HG03280 (cell line): ENCODE measurements around the gene DVL2.
"Not testable (repeated sequence)": the region's sequence is repeated elsewhere in the genome, so short reads cannot be mapped to it uniquely, and the experiment has no call there.

Experiments used
- ATAC-seq: cut with Tn5 transposase; IDR thresholded peaks from one replicate; pipeline ENCODE4 v1.9.1; 2021; ENCODE audit warnings: mild to moderate bottlenecking, moderate library complexity; ENCODE audit not compliant: unreplicated experiment

DVL2 gene

DNA sequence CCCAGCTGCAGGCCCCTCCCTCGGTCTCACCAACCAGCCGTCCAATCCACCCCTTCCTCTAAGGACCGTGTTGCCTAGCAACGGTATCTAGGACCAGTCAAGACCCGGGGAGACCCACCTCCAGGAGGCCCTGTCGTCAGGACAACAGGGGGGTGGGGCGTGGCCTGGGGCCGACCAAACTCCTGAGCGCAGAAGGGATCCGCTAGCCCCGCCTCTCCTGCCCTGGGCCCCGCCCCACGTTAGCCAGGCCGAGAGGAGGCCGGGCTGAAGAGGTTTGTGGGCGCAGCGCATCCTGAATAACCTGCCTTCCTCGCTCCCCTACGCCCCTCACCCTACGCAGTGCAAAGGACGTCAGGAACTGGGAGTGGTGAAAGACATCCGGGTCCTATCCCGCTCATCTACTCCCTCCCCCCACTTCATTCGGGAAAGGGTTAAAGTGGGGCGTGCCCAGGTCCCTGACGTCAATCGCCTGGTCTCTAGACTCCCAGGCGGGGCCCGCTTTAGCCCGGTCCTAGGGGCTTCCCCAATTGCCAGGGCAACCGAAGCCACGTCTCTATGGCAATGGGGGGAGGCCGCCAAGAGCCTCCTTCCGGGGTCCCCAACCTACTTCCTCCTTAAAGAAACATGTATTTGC lies 29.4 kb downstream of the DVL2 start:
- ATAC-seq = peak; percentile 82

DNA sequence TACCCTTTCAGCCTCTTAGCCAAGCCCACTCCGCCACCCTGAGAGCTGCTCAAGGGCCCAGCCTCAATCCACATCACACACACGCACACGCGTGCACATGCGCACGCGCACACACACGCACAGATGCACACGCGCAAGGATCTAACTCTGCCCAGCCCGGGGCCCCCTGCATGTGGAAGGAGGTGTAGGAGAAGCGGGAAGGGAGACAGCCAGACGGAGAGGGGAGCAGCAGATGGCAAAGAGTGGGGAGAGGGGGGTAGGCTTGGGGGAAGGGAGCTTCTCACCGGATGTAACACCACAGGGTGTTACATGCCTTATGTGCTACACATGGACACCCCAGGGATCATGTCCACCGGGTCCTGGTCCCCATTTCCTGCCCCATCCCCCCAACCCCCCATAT lies 30.0 kb downstream of the DVL2 start:
- ATAC-seq = no peak

DNA sequence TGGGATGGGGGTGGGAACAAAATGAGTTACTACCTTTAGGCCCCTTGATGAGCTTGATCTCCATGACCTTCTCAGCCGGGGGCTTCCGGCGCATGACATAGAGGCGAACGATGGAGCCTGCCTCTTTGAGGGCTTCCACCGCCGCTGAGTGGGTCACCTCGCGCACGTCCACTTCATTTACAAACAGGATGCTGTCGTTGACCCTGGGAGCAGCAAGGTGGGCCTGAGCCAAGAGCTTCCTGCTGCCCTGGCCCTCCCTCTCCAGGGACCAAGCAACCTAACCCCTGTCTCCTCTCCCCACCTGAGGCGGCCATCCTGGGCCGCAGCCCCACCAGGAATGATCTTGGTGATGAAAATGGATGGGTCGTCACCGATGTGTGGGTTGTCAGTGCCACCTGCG lies 30.9 kb downstream of the DVL2 start:
- no peak for ATAC-seq

DNA sequence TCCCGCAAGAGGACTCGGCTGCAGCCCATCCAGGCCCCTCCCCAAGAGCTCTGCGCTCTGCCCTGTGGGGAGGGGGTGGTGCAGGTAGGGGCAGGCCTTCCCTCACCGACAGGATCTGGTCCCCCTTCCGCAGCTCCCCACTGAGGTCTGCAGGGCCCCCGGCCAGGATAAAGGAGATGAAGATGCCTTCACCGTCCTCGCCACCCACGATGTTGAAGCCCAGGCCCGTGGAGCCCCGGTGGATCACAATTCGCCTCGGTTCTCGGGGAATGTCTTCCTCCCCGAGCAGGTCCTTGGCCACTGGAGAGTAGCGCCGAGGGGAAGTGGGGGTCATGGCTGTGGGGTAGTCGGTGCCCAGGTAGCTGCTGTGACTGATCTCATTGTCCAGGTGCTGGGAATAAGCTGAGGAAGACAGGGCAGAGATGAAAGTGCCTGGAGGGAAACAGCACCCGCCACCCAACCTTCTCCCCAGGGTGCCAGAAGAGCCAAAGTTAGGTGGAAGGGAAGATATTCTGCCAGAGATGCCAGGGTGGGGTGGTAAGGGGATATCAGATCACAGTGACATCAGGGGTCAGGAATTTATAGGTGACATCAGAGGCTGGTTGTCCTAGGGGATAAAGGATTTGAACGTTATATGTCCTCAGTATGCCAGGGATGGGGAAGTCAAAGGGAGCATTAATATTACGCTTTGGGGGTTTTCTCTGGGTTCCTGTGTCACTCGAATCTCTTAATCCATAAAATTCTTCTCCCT lies 37.5 kb downstream of the DVL2 start:
- no peak for ATAC-seq

DNA sequence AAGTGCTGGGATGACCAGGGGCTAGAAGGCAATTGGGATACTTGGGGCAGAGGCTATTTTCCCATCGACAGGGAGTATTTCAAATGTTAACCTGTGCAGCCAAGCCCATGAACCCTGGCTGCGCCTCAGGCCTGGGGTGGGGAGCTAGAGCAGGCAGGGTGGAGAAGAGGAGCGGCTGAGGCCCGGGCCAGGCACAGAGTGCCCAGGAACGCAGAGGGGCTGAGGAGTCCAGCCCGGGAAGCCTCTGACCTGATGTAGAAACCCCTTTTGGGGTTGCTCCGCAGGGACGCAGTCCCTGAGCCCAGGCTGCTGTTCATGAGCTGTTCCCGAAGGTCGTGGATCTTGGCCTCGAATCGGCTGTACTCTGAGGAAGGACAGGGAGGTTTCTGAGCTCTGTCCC lies 38.3 kb downstream of the DVL2 start:
- ATAC-seq = no peak

DNA sequence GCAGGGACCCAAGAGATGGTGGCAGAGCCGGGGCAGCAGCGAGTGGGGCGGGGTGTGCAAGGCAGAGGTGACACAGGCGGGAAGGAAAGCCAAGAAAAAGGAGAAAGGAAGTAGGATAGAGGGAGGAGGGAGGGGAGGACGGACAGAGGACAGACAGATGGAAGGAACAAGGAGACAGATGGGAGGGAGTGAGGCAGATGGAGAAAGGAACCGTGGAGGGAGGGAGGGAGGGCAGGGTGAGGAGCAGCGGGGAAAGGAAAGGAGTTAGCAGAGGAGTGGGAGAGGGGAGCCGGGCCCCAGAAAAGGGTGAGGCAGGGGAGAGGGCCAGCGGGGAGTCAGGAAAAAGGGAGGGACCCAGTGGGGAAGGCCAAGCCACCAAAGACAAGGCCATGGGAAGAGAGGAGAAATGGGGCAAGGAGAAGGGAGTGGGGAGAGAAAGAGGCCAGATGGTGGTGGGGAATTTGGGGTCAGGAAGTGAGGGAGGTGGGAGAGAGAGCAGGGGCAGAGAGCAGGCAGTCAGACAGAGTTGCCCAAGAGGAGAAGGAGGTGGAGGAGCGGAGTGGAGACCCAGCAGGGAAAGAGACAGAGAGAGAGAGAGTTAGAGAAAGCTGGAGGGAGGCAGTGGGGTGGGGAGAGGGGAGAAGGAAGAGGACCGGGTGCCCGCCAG lies 41.9 kb downstream of the DVL2 start:
- ATAC-seq = no peak

DNA sequence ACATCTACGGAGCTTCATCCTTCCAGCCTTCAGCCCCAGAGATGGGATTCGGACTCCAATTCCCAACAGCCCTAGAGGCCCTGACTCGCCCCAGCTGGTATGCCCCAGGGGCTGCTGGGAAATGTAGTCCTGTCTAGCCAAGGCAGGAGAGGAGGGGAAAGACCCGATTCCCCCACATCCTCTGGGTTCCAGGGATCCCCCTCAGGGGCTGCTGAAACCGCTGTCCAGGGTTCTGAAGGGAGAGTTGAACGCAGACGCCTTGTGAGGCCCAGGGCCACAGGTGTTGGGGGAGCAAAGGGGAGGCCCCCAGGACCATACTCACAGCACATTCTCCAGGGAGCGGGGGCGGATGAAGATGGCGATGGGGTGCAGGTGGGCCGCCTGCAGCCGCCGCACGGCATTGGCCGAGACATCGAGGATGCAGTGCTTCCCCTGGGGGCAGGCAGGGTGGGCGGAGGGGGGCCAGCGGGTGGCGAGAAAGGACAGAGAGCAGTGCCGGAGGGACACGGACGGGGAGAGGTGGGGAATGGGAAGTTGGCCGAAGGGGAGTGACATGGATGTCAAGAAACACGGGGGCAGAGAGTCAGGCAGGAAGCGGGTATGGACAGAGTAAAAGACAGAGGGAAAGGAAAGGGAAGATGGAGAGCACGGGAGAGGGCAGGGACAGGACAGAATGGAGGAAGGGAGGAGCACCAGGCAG lies 42.6 kb downstream of the DVL2 start:
- no peak for ATAC-seq

DNA sequence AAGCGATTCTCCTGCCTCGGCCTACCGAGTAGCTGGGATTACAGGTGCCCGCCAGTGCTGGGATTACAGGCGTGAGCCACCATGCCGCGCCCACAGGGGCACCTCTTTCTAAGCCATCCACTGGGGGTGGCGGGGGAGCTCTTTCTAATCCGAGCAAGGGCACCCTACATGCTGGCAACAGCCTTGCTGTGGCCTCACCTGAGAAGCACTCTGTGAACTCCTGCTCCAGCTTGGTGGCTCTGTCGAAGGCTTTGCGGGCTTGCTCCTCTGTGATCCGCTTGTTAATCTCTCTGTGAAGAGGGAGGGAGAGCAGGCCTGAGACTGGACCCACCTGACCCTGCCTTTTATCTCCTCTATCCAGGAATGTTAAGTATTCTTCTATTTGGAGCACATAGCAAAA lies 43.2 kb downstream of the DVL2 start:
- no peak for ATAC-seq

DNA sequence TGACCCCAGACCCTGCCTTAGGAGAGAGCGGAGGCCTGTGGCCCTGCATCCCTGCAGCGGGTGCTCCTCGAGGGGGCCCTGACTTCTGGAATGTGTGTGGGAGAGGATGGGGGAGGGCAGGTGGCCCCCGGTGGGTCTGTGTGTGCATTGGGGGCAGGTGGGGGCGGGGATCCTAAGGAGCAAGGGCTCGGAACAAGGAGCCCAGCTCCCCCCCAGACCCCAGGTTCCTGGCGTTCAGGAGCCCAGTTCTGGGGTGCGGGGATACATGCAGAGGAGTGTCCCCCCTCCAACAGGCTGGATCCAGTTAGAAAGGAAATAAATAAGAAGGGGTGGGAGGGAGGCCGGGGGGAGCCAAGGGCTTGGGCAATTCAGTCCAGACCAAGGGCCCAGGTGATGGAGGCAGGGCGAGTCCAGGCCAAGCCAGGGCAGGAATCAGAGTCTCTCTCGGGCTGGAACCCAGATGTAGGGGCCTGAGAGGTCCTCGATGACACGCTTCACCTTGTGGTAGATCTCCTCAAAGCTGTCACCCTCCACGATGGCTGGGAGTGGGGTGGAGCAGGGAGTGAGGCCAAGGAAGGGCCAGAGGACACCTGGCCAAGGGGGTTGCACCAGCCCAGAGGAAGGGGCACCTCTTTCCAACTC lies 43.9 kb downstream of the DVL2 start:
- no peak for ATAC-seq

DNA sequence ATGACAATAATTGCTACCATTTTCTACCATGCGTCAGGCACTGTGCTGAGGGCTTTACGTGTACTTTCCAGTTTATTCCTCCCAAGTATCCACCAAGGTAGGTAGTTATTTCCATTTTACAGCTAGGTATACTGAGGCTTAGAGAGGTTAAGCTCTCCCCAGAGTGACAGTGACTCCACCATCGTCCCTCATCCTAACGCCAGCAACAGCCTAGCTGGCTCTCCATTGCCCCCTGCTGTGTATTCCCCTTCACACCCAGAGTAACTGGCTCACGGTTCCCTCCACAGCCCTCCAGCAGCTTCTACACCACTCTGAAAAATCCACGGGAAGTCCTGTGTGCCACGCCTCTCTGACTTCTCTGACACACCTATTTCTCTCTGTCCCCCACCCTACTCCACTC lies 48.1 kb downstream of the DVL2 start:
- no peak for ATAC-seq

DNA sequence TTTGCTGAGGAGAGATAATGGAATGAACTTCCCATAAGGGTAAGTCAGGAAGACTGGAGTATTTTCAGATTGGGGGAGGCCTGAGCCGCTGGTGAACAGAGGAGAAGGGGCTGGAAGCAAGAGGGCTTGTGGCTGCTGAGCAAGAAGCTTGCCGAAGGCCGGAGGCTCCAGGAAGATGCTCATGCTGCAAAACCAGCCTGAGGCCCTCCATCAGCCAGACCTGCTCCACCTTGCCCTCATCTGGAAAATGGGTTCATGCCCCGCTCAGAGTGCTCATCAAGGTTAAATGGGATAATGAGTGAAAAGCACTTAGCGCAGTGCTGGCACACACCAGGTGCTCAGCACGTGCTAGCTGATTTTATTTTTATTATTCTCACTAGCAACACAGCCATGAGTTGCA lies 49.7 kb downstream of the DVL2 start:
- no peak for ATAC-seq

DNA sequence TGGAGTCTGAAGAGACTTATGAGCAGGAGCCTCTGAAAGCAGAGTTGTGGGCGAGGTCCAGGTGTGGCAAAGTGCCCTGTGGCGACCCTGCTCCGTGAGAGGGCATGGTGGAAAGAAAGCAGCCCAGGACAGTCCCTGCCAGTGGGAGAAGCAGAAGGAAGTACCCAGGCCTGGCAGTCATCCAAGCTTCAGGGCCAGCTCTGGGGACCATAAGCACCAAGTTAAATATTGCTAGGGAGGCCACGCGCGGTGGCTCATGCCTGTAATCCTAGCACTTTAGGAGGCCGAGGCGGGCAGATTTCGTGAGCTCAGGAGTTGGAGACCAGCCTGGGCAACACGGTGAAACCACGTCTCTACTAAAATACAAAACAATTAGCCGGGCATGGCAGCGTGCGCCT lies 50.2 kb downstream of the DVL2 start:
- ATAC-seq = no peak

DNA sequence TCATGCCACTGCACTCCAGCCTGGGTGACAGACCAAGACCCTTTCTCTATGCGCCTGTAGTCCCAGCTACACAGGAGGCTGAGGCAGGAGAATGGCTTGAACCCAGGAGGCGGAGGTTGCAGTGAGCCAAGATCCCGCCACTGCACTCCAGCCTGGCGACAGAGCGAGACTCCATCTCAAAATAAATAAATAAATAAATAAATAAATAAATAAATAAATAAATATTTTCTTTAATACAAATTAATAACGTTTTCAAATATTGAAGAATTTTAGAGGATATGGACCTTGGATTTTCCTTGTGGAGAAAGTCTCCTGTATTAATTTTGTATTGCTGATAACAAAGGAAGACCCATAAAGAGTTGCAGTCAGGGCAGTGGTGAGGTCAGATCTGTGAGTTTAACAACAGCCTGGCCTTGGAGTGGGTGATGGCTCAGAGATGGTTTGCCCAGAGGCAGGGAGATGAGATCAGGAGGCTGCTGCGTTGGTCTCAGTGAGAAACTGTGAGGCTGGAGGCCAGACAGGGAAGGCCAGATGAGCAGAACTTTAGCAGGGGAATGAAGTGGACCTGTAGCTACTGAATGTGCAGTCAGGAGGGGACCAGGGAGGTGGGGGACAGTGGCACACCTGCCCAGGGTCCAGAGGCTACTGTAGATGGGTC lies 50.8 kb downstream of the DVL2 start:
- no peak for ATAC-seq

DNA sequence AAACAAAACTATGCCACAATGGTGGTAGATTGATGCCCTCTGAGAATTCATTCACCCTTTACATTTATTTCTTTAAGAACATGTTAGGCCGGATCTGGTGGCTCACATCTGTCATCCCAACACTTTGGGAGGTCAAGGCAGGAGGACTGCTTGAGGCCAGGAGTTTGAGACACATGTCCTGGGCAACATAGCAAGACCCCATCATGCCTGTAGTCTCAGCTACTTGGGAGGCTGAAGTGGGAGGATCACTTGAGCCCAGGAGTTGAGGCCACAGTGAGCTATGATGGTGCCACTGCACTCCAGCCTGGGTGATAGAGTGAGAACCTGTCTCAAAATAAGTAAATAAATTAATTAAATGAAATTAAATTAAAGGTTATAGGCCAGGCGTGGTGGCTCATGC lies 52.2 kb downstream of the DVL2 start:
- ATAC-seq = not testable (repeated sequence)

DNA sequence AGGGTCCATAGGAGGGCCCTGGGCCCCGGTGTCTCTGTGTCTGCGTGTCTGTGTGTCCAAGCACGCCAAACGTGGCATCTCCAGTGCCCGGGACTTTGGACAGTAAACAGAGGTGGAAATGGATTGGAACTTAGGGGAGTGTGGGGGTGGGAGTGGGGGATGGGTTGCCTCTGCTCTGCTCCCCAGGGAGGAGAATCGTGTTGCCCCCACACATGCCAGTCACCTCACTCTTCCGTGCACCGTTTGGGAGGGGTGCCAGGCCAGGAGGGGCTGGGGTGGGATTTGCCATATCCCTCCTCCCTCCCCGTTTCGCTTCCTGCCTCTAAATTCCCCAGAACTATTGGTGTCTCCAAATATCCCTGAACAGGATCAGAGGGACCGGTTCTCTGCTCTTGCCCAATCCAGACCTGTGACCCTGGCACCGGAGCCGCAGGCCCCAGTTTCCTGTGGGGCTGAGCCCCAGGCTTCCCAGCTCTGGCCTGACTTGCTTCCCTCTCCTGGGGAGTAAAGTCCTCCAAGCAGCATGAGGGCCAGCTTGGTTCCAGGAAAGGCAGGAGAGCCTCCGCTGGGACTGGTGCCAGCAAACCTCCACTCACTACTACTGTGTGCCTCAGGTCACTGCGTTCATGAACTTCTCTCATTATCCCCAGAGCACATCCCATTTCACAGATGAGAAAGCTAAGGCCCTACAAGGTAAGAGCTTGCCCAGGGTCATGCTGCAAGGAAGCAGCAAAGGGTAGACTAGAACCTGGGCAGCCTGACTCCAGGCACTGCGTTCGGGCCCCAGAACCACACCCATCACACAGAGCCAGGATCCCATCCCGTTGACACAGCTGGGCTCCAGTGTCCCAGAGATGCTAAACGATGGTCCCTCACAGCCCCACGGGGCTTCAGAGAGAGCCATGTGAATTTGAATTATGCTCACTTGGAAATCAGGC lies 54.7 kb downstream of the DVL2 start, which contains the start of gene ASGR1:
Gene ASGR1, minus strand, starts transcription at position 54 of the 938 bp plus-strand sequence. CDS start 807 bp downstream, outside the sequence.
- ATAC-seq = no peak

DNA sequence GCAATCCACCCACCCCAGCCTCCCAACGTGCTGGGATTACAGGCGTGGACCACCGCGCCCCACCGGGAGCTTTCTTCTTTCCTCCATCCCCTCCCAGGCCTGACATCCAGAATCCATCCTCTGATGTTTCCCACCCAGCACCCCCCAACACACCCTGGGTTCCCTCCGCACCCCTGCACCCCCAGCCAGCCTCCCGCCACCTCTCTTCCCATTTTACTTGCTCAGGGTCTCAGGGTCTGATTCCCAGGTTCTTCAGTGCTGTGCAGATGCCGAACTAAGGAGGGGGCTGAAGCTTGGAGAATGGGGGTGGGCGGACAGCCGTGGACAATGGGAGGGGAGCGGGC lies 55.4 kb downstream of the DVL2 start:
- ATAC-seq = no peak

DNA sequence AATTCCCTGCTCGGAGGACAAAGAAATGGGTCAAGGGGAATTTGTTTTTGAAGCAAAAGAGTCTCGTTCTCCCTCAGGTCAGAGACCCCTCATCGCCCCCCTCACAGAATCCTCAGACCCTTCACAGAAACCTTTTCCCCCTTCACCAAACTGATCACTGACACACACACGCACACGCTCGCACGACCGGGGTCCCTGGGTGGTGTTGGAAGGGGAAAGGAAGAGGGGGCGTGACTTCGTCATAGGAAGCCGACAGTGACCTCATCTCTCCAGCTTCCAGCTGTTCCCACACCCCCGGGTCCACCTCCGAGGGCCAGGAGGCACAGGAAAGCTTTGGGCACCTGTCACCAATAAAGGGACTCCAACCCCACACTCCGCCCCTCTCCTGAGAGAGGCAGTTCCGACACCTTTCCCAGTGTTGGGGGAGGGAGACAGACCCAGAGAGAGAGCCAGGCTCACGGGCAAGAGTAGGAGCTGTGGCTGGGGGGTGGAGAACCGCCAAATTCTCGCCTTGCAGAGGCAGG lies 56.3 kb downstream of the DVL2 start:
- no peak for ATAC-seq

DNA sequence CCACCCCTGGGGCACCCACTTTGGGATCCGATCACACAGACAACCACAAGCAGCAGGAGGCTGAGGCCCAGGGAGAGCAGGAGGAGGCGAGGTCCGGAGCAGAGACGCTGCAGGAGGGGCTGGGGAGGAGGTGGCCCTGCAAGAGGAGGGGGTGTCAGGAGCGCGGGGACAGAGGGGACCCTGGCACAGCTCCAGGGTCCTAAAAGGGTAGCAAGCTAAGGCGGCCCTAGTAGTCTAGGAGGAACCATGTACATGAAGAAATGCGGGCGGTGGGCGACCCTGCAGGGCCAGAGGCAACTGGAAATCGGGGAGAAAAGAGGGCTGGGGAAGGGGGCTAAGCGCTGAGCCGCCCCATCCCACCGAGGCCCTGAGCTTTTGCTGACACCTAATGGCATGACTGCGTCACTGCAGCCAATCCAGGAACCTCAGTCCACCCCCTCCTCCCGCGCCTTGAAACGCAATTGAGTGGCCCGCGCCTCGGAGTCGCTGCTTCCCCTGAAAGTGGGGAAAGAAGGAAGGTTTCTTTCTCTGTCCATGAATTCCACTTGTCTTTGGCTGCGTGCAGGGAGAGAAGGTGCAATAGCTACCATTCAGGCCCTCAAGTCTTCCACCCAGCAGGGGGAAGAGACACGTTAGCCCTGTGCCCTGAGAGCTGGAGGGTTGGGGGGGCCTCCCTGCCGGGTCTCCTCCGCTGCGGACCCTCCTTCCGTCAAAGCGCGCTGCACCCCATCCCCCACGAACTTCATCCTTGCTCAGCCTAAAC lies 56.9 kb downstream of the DVL2 start:
- no peak for ATAC-seq

DNA sequence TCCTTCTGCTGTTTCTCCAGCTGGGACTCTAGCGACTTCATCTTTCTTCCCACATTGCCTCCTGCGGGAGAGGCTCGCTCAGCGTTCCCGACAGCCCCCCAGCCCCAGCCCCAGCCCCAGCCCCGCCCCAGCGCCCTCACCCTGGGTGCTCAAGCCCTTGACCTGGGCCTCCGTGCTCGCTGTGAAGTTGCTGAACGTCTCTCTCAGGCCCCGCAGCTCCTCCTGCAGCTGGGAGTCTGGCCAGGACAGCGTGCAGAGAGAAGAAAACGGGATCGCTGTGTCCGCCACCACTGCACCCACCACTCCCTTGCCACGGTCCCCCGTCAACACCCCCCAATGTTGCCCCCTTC lies 57.5 kb downstream of the DVL2 start:
- no peak for ATAC-seq
